ENCODE results near the gene SAMD3. TPM values are rescaled to one million over a fixed set of nuclear protein-coding genes. Genes with fewer than 3 reads are reported as not detected.

Gene SAMD3
- total and polyA plus RNA-seq, 2 donors (not counting 3 experiments of a cell fraction or from before 2014, with no cell fraction given): not detected

- Histone ChIP-seq H4K20me1 (replicated peaks; ENCODE audit: control insufficient read depth, extremely low read depth, insufficient read depth, low read length) (peaks cover 2% of the 10 kb centered on the region), H3K4me1 (ENCODE audit: control insufficient read depth, extremely low read depth, insufficient read depth, low read length) (no peaks in the 10 kb centered on the region), H3K4me2 (ENCODE audit: insufficient read depth, low read length) (no peak overlapping the region), H3K9me3 (replicated peaks; ENCODE audit: control insufficient read depth, insufficient read depth, low read length) (no peaks in the 10 kb centered on the region), H3K9me1 (replicated peaks; ENCODE audit: control insufficient read depth, extremely low read depth, insufficient read depth, low read length) (no peaks in the 10 kb centered on the region), H3K79me2 (ENCODE audit: control insufficient read depth, insufficient read depth, low read length) (peaks cover 2% of the 10 kb centered on the region), H3K9ac (replicated peaks; ENCODE audit: extremely low read depth, insufficient read depth, low read length) (no peak overlapping the region), H2AFZ (ENCODE audit: low read depth, low read length) (no peak overlapping the region), H3K36me3 (ENCODE audit: control insufficient read depth in 2 of 2, extremely low read depth in 1 of 2, insufficient read depth in 2 of 2, low read length in 2 of 2) (peaks cover 3 to 4% of the 10 kb centered on the region in 2 experiments), H3K27ac (ENCODE audit: insufficient read depth, low read depth, low read length) (no peak overlapping the region), H3K4me3 (replicated peaks in 1 of 3; ENCODE audit: insufficient read depth in 1 of 3, low read depth in 1 of 3, low read length in 3 of 3) (no peak overlapping the region), H3K27me3 (ENCODE audit: control insufficient read depth in 2 of 2, insufficient read depth in 2 of 2, low read length in 2 of 2) (no peaks in the 10 kb centered on the region)
- ChIA-PET POLR2A (no interaction called here), CTCF (no interaction called here)
- BruUV-seq (replicated peaks): no TSS peak
- TF ChIP-seq EZH2 (IDR thresholded peaks at IDR 0.05; ENCODE audit: borderline replicate concordance, low read depth, low read length, severe bottlenecking) (no peak), POLR2AphosphoS5 (IDR thresholded peaks at IDR 0.05; ENCODE audit: insufficient read depth, low read depth, low read length) (no peak), POLR2A (IDR thresholded peaks at IDR 0.05; ENCODE audit: low read depth, low read length) (no peak), FOS (IDR thresholded peaks at IDR 0.05; ENCODE audit: borderline replicate concordance, insufficient read depth, low read length) (no peak), MAX (IDR thresholded peaks at IDR 0.05; ENCODE audit: insufficient read depth, insufficient read length) (no peak), MYC (IDR thresholded peaks at IDR 0.05; ENCODE audit: low read depth, low read length) (no peak), GATA2 (IDR thresholded peaks at IDR 0.05; ENCODE audit: insufficient read depth, insufficient read length, low read depth, low read length) (no peak)
- TF ChIP-seq, protein P1, sequence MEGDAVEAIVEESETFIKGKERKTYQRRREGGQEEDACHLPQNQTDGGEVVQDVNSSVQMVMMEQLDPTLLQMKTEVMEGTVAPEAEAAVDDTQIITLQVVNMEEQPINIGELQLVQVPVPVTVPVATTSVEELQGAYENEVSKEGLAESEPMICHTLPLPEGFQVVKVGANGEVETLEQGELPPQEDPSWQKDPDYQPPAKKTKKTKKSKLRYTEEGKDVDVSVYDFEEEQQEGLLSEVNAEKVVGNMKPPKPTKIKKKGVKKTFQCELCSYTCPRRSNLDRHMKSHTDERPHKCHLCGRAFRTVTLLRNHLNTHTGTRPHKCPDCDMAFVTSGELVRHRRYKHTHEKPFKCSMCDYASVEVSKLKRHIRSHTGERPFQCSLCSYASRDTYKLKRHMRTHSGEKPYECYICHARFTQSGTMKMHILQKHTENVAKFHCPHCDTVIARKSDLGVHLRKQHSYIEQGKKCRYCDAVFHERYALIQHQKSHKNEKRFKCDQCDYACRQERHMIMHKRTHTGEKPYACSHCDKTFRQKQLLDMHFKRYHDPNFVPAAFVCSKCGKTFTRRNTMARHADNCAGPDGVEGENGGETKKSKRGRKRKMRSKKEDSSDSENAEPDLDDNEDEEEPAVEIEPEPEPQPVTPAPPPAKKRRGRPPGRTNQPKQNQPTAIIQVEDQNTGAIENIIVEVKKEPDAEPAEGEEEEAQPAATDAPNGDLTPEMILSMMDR (IDR thresholded peaks at IDR 0.05; ENCODE audit: extremely low read depth in 1 of 2, insufficient read depth in 1 of 2, low read depth in 1 of 2, low read length in 2 of 2): no peak
- intact Hi-C loops (cut with micrococcal nuclease): no loop called here
- FAIRE-seq: no peak
- DNase-seq (ENCODE audit: low read depth, low spot score): no peak
- dilution Hi-C loops (cut with MboI; ENCODE audit: extremely low pct_ligation_motif_present, low sequenced_read_pairs): no loop called here
These were observed 106.5 kb downstream of the SAMD3 start for GRCh38 chr6:130116273-130116672.

All from endothelial cell of umbilical vein (primary cell).